ENCODE results near the gene PCGF3. TPM values are rescaled to one million over a fixed set of nuclear protein-coding genes. Genes with fewer than 3 reads are reported as not detected.

PCGF3 gene
- total and polyA plus RNA-seq, 4 donors = 11.0 to 23.3 (median 14.3) TPM

- H3K4me1 ChIP-seq (ENCODE audit: control insufficient read depth in 4 of 4, insufficient read depth in 4 of 4, low read length in 3 of 4) = no peaks in the 10 kb centered on the region
- H3K27me3 ChIP-seq (ENCODE audit: control insufficient read depth in 4 of 4, insufficient read depth in 4 of 4, low read length in 3 of 4) = no peaks in the 10 kb centered on the region
- no peaks in the 10 kb centered on the region for H3K9me3 ChIP-seq (ENCODE audit: control insufficient read depth in 4 of 4, low read length in 3 of 4)
- no peak overlapping the region for H3K9ac ChIP-seq (ENCODE audit: low read depth in 1 of 2, low read length in 2 of 2)
- no peaks in the 10 kb centered on the region for H3K36me3 ChIP-seq (ENCODE audit: control insufficient read depth in 4 of 4, insufficient read depth in 3 of 4, low read depth in 1 of 4, low read length in 3 of 4)
- WGBS = 50% methylated on average over 20 of the region's 20 CpGs
- peak overlapping the region in 1 of 3 donors; percentile 50 for H3K4me3 ChIP-seq (ENCODE audit: low read depth in 1 of 3, low read length in 3 of 3)
- TF ChIP-seq NR2F2 (IDR thresholded peaks at IDR 0.05) (no peak), TAF1 (conservative IDR thresholded peaks at IDR 0.05) (no peak), ZBTB33 (IDR thresholded peaks at IDR 0.05) (no peak), HNF4A (conservative IDR thresholded peaks at IDR 0.05) (no peak), YY1 (IDR thresholded peaks at IDR 0.05) (no peak), FOXA1 (IDR thresholded peaks at IDR 0.05) (no peak), EGR1 (IDR thresholded peaks at IDR 0.05; ENCODE audit: low read depth in 2 of 2) (no peak), FOXA2 (IDR thresholded peaks at IDR 0.05) (no peak), MAX (IDR thresholded peaks at IDR 0.05) (no peak), GABPA (IDR thresholded peaks at IDR 0.05 in 1 of 2, conservative IDR thresholded peaks at IDR 0.05 in 1 of 2) (no peak), ATF3 (IDR thresholded peaks at IDR 0.05) (no peak), JUND (IDR thresholded peaks at IDR 0.05) (no peak), REST (IDR thresholded peaks at IDR 0.05) (no peak), RAD21 (IDR thresholded peaks at IDR 0.05) (no peak), CTCF (IDR thresholded peaks at IDR 0.05; ENCODE audit: low read depth, low read length, missing input control) (no peak), SP1 (IDR thresholded peaks at IDR 0.05) (no peak), RXRA (IDR thresholded peaks at IDR 0.05) (no peak), HNF4G (IDR thresholded peaks at IDR 0.05) (no peak)
- H3K27ac ChIP-seq (ENCODE audit: low read depth in 1 of 2, low read length in 2 of 2) = no peak overlapping the region
- DNase-seq (ENCODE audit: low spot score) = no peak
These were observed 42.6 kb upstream of the PCGF3 start for GRCh38 chr4:663046-663437.
